HCT116 (cell line): ENCODE results near the gene FASLG.

Experiments used
- CEBPB ChIP-seq: IDR thresholded peaks from 2 replicates; pipeline ENCODE4 v1.6.1; 2012; ENCODE audit warnings: low read depth
- ELF1 ChIP-seq: IDR thresholded peaks from 2 replicates; pipeline ENCODE4 v1.6.1; 2012; ENCODE audit warnings: low read depth, borderline replicate concordance
- EZH2 ChIP-seq: fragments of 200-600 bp; sonication (generic); IDR thresholded peaks from 2 replicates; pipeline ENCODE4 v1.6.1; 2017; ENCODE audit warnings: antibody characterized with exemption, mixed run types
- EZH2phosphoT487 ChIP-seq: fragments of 200-600 bp; IDR thresholded peaks from 2 replicates; pipeline ENCODE4 v1.6.1; 2018; ENCODE audit warnings: antibody characterized with exemption, borderline replicate concordance
- MAX ChIP-seq: IDR thresholded peaks from 2 replicates; pipeline ENCODE4 v1.6.1; 2012
- POLR2A ChIP-seq: IDR thresholded peaks from 2 replicates; pipeline ENCODE4 v1.7.0; 2011; ENCODE audit warnings: borderline replicate concordance; ENCODE audit not compliant: insufficient read depth, insufficient read length; ENCODE audit errors: extremely low read depth
- POLR2AphosphoS5 ChIP-seq: IDR thresholded peaks from 2 replicates; pipeline ENCODE4 v1.6.1; 2011; ENCODE audit warnings: mild to moderate bottlenecking, low read depth, low read length, moderate library complexity
- ZFX ChIP-seq: fragments of 450-650 bp; IDR thresholded peaks from 2 replicates; pipeline ENCODE4 v1.6.1; 2017
- ZNF274 ChIP-seq: fragments of 200-500 bp; sonication (Bioruptor generic); IDR thresholded peaks from 2 replicates; pipeline ENCODE4 v1.6.1; 2014; ENCODE audit warnings: mild to moderate bottlenecking, low read depth, low read length, inconsistent platforms
- TF ChIP-seq, protein P1 (sequence below): IDR thresholded peaks from 2 replicates; pipeline ENCODE4 v1.6.1; 2012; ENCODE audit warnings: low read depth
- TF ChIP-seq, protein P2 (sequence below), 3 experiments: fragments of 200-600 bp in 1 of 3; sonication (generic) in 1 of 3; IDR thresholded peaks in 2 of 3; conservative IDR thresholded peaks in 1 of 3; 2 replicates each; pipeline ENCODE4 v1.5.1; 2012 to 2017; ENCODE audit warnings: low read depth in 2 of 3, low read length in 2 of 3, antibody characterized with exemption in 1 of 3, borderline replicate concordance in 1 of 3, control low read depth in 1 of 3, mild to moderate bottlenecking in 1 of 3, mixed read lengths in 1 of 3, mixed run types in 1 of 3, moderate library complexity in 1 of 3; ENCODE audit not compliant: insufficient read depth in 1 of 3

- TF ChIP-seq, protein P1, sequence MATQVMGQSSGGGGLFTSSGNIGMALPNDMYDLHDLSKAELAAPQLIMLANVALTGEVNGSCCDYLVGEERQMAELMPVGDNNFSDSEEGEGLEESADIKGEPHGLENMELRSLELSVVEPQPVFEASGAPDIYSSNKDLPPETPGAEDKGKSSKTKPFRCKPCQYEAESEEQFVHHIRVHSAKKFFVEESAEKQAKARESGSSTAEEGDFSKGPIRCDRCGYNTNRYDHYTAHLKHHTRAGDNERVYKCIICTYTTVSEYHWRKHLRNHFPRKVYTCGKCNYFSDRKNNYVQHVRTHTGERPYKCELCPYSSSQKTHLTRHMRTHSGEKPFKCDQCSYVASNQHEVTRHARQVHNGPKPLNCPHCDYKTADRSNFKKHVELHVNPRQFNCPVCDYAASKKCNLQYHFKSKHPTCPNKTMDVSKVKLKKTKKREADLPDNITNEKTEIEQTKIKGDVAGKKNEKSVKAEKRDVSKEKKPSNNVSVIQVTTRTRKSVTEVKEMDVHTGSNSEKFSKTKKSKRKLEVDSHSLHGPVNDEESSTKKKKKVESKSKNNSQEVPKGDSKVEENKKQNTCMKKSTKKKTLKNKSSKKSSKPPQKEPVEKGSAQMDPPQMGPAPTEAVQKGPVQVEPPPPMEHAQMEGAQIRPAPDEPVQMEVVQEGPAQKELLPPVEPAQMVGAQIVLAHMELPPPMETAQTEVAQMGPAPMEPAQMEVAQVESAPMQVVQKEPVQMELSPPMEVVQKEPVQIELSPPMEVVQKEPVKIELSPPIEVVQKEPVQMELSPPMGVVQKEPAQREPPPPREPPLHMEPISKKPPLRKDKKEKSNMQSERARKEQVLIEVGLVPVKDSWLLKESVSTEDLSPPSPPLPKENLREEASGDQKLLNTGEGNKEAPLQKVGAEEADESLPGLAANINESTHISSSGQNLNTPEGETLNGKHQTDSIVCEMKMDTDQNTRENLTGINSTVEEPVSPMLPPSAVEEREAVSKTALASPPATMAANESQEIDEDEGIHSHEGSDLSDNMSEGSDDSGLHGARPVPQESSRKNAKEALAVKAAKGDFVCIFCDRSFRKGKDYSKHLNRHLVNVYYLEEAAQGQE = no peak
- TF ChIP-seq, protein P2, sequence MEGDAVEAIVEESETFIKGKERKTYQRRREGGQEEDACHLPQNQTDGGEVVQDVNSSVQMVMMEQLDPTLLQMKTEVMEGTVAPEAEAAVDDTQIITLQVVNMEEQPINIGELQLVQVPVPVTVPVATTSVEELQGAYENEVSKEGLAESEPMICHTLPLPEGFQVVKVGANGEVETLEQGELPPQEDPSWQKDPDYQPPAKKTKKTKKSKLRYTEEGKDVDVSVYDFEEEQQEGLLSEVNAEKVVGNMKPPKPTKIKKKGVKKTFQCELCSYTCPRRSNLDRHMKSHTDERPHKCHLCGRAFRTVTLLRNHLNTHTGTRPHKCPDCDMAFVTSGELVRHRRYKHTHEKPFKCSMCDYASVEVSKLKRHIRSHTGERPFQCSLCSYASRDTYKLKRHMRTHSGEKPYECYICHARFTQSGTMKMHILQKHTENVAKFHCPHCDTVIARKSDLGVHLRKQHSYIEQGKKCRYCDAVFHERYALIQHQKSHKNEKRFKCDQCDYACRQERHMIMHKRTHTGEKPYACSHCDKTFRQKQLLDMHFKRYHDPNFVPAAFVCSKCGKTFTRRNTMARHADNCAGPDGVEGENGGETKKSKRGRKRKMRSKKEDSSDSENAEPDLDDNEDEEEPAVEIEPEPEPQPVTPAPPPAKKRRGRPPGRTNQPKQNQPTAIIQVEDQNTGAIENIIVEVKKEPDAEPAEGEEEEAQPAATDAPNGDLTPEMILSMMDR (IDR thresholded peaks at IDR 0.05 in 2 of 3, conservative IDR thresholded peaks at IDR 0.05 in 1 of 3; ENCODE audit: borderline replicate concordance in 1 of 3, insufficient read depth in 1 of 3, low read depth in 2 of 3, low read length in 2 of 3) = no peak
- no peak for TF ChIP-seq MAX
- TF ChIP-seq ELF1 = no peak
- TF ChIP-seq POLR2A = no peak
- TF ChIP-seq ZNF274 = no peak
- TF ChIP-seq ZFX = no peak
- no peak for TF ChIP-seq POLR2AphosphoS5
- TF ChIP-seq EZH2 = no peak
- TF ChIP-seq EZH2phosphoT487 = no peak
- no peak for TF ChIP-seq CEBPB
Observed at GRCh38 chr1:172668097-172668496, 9.2 kb downstream of the FASLG start.
